HFFc6 (cell line): ENCODE data around the gene TMEM151B. TPM values are rescaled to one million over a fixed set of nuclear protein-coding genes. Genes with fewer than 3 reads are reported as not detected.

Source experiments
- DNase-seq: peaks from one replicate; pipeline ENCODE4 v3.0.0-alpha.2; 2018
- H3K27ac Mint-ChIP-seq: 2 replicates; pipeline ENCODE4 v1.8.0; 2020; ENCODE audit warnings: mild to moderate bottlenecking, mixed read lengths
- H3K27me3 Mint-ChIP-seq: 2 replicates; pipeline ENCODE4 v1.8.0; 2021; ENCODE audit warnings: mild to moderate bottlenecking, moderate library complexity, mixed read lengths; ENCODE audit not compliant: insufficient read depth
- H3K36me3 Mint-ChIP-seq: 2 replicates; pipeline ENCODE4 v1.8.0; 2021; ENCODE audit warnings: low read depth, mixed read lengths
- H3K4me1 Mint-ChIP-seq: 2 replicates; pipeline ENCODE4 v1.8.0; 2020; ENCODE audit warnings: low read depth, mixed read lengths
- H3K4me3 Mint-ChIP-seq: 2 replicates; pipeline ENCODE4 v1.8.0; 2020; ENCODE audit warnings: mild to moderate bottlenecking, moderate library complexity, mixed read lengths
- H3K9me3 Mint-ChIP-seq: 2 replicates; pipeline ENCODE4 v1.8.0; 2020; ENCODE audit warnings: mild to moderate bottlenecking, mixed read lengths
- CTCF ChIP-seq: fragments of 200-600 bp; sonication (generic); IDR thresholded peaks from 2 replicates; pipeline ENCODE4 v1.5.0; 2021; ENCODE audit warnings: antibody characterized with exemption, mild to moderate bottlenecking
- total RNA-seq, 6 experiments: library from RNA; stranded (reverse); fragmentation: NEBNext Ultra II Directional; extraction: Animal tissue kit (Norgen Biotek cat#: 25700); gene quantifications; 2 replicates in 1 of 6; 3 replicates in 5 of 6; pipeline ENCODE4 v1.2.3, GENCODE V29; 2021

The TMEM151B gene
- total RNA-seq, 6 experiments from 2014 or later: not detected

GRCh38 chr6:44264154-44265006 is 5.9 kb upstream of the TMEM151B start:
- H3K9me3 Mint-ChIP-seq: no peaks in the 10 kb centered on the region
- H3K27ac Mint-ChIP-seq: peak overlapping the region; percentile 69
- peaks cover 9% of the 10 kb centered on the region for H3K27me3 Mint-ChIP-seq
- no peak for DNase-seq
- no peak for TF ChIP-seq CTCF
- H3K4me3 Mint-ChIP-seq: peak overlapping the region; percentile 91
- no peaks in the 10 kb centered on the region for H3K36me3 Mint-ChIP-seq
- H3K4me1 Mint-ChIP-seq: peaks cover 27% of the 10 kb centered on the region

- peak; percentile 75 for DNase-seq
- Mint-ChIP-seq H3K4me1 (peaks cover 27% of the 10 kb centered on the region), H3K27ac (peak within 1 kb of the TSS; percentile 69), H3K36me3 (no peaks in the 10 kb centered on the region), H3K9me3 (no peaks in the 10 kb centered on the region), H3K4me3 (peak within 1 kb of the TSS; percentile 91), H3K27me3 (peaks cover 16% of the 10 kb centered on the region)
- TF ChIP-seq CTCF: peak; percentile 66
Measured at GRCh38 chr6:44265007-44265721, 5.1 kb upstream of the TMEM151B start, which contains the start of gene NFKBIE. TSS of gene NFKBIE (minus strand) at chr6:44265551. CDS start at chr6:44265346, 205 bp downstream.

- Mint-ChIP-seq H3K36me3 (no peaks in the 10 kb centered on the region), H3K27ac (peak overlapping the region; percentile 14; the same call in 1 of the 2 replicates), H3K4me3 (peak overlapping the region; percentile 91), H3K9me3 (no peaks in the 10 kb centered on the region), H3K27me3 (peaks cover 16% of the 10 kb centered on the region), H3K4me1 (peaks cover 27% of the 10 kb centered on the region)
- no peak for DNase-seq
- no peak for TF ChIP-seq CTCF
Measured at GRCh38 chr6:44265722-44266233, 4.5 kb upstream of the TMEM151B start.

GRCh38 chr6:44266347-44266746 is 3.9 kb upstream of the TMEM151B start:
- no peaks in the 10 kb centered on the region for H3K36me3 Mint-ChIP-seq
- no peaks in the 10 kb centered on the region for H3K9me3 Mint-ChIP-seq
- no peak for DNase-seq
- no peak for TF ChIP-seq CTCF
- no peak overlapping the region for H3K27ac Mint-ChIP-seq
- H3K4me3 Mint-ChIP-seq: no peak overlapping the region
- H3K27me3 Mint-ChIP-seq: peaks cover 20% of the 10 kb centered on the region
- peaks cover 27% of the 10 kb centered on the region for H3K4me1 Mint-ChIP-seq

GRCh38 chr6:44267252-44267651 is 3.0 kb upstream of the TMEM151B start:
- peaks cover 26% of the 10 kb centered on the region for H3K4me1 Mint-ChIP-seq
- H3K27ac Mint-ChIP-seq: no peak overlapping the region
- no peak for DNase-seq
- H3K4me3 Mint-ChIP-seq: no peak overlapping the region
- H3K36me3 Mint-ChIP-seq: no peaks in the 10 kb centered on the region
- no peak for TF ChIP-seq CTCF
- H3K27me3 Mint-ChIP-seq: peaks cover 25% of the 10 kb centered on the region
- no peaks in the 10 kb centered on the region for H3K9me3 Mint-ChIP-seq
